ENCODE measurements around the gene SP4.

DNA sequence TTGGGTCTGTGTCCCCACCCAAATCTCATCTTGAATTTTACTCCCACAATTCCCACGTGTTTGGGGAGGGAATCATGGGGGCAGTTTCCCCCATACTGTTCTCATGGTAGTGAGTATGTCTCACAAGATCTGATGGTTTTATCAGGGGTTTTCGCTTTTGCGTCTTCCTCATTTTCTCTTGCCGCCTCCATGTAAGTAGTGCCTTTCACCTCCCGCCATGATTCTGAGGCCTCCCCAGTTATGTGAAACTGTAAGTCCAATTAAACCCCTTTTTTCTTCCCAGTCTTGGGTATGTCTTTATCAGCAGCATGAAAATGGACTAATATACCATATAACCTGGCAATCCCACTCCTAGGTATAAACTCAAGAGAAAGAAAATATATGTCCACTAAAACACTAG lies 25.9 kb upstream of the SP4 start:
- TF ChIP-seq, protein P1, sequence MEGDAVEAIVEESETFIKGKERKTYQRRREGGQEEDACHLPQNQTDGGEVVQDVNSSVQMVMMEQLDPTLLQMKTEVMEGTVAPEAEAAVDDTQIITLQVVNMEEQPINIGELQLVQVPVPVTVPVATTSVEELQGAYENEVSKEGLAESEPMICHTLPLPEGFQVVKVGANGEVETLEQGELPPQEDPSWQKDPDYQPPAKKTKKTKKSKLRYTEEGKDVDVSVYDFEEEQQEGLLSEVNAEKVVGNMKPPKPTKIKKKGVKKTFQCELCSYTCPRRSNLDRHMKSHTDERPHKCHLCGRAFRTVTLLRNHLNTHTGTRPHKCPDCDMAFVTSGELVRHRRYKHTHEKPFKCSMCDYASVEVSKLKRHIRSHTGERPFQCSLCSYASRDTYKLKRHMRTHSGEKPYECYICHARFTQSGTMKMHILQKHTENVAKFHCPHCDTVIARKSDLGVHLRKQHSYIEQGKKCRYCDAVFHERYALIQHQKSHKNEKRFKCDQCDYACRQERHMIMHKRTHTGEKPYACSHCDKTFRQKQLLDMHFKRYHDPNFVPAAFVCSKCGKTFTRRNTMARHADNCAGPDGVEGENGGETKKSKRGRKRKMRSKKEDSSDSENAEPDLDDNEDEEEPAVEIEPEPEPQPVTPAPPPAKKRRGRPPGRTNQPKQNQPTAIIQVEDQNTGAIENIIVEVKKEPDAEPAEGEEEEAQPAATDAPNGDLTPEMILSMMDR (conservative IDR thresholded peaks at IDR 0.05; ENCODE audit: low read depth in 2 of 2) = no peak
- TF ChIP-seq POLR2AphosphoS5 (IDR thresholded peaks at IDR 0.05; ENCODE audit: low read depth) = no peak
- TF ChIP-seq JUNB (IDR thresholded peaks at IDR 0.05; ENCODE audit: unreplicated experiment) = no peak
- no peak for TF ChIP-seq EZH2phosphoT487 (IDR thresholded peaks at IDR 0.05; ENCODE audit: unreplicated experiment)
- TF ChIP-seq, protein P2, sequence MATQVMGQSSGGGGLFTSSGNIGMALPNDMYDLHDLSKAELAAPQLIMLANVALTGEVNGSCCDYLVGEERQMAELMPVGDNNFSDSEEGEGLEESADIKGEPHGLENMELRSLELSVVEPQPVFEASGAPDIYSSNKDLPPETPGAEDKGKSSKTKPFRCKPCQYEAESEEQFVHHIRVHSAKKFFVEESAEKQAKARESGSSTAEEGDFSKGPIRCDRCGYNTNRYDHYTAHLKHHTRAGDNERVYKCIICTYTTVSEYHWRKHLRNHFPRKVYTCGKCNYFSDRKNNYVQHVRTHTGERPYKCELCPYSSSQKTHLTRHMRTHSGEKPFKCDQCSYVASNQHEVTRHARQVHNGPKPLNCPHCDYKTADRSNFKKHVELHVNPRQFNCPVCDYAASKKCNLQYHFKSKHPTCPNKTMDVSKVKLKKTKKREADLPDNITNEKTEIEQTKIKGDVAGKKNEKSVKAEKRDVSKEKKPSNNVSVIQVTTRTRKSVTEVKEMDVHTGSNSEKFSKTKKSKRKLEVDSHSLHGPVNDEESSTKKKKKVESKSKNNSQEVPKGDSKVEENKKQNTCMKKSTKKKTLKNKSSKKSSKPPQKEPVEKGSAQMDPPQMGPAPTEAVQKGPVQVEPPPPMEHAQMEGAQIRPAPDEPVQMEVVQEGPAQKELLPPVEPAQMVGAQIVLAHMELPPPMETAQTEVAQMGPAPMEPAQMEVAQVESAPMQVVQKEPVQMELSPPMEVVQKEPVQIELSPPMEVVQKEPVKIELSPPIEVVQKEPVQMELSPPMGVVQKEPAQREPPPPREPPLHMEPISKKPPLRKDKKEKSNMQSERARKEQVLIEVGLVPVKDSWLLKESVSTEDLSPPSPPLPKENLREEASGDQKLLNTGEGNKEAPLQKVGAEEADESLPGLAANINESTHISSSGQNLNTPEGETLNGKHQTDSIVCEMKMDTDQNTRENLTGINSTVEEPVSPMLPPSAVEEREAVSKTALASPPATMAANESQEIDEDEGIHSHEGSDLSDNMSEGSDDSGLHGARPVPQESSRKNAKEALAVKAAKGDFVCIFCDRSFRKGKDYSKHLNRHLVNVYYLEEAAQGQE (IDR thresholded peaks at IDR 0.05; ENCODE audit: unreplicated experiment) = no peak
- no peak for TF ChIP-seq CREB1 (CRISPR knock-in tag; IDR thresholded peaks at IDR 0.05; ENCODE audit: low read depth)
- no peak for TF ChIP-seq EZH2 (IDR thresholded peaks at IDR 0.05; ENCODE audit: low read depth, unreplicated experiment)
- TF ChIP-seq STAT1 (IDR thresholded peaks at IDR 0.05; ENCODE audit: unreplicated experiment) = no peak
- TF ChIP-seq ZNF114 (CRISPR knock-in tag; IDR thresholded peaks at IDR 0.05) = no peak
- TF ChIP-seq NANOG (IDR thresholded peaks at IDR 0.05; ENCODE audit: borderline replicate concordance) = no peak
- TF ChIP-seq, protein P3, sequence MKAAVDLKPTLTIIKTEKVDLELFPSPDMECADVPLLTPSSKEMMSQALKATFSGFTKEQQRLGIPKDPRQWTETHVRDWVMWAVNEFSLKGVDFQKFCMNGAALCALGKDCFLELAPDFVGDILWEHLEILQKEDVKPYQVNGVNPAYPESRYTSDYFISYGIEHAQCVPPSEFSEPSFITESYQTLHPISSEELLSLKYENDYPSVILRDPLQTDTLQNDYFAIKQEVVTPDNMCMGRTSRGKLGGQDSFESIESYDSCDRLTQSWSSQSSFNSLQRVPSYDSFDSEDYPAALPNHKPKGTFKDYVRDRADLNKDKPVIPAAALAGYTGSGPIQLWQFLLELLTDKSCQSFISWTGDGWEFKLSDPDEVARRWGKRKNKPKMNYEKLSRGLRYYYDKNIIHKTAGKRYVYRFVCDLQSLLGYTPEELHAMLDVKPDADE (IDR thresholded peaks at IDR 0.05) = no peak
- no peak for TF ChIP-seq ZNF331 (CRISPR knock-in tag; IDR thresholded peaks at IDR 0.05; ENCODE audit: low read depth)
